SK-N-SH (cell line): ENCODE measurements around the gene CUL7.

Source experiments
- EZH2phosphoT487 ChIP-seq: fragments of 200-600 bp; sonication (generic); IDR thresholded peaks from 2 replicates; pipeline ENCODE4 v1.6.1; 2017; ENCODE audit warnings: low read depth, mixed run types, mild to moderate bottlenecking, antibody characterized with exemption, moderate library complexity, borderline replicate concordance
- FOXM1 ChIP-seq: IDR thresholded peaks from 2 replicates; pipeline ENCODE4 v1.4.0; 2012; ENCODE audit warnings: low read depth, mild to moderate bottlenecking
- NFIC ChIP-seq: IDR thresholded peaks from 2 replicates; pipeline ENCODE4 v1.4.0; 2012; ENCODE audit warnings: borderline replicate concordance
- RCOR1 ChIP-seq: fragments of 150-350 bp; IDR thresholded peaks from 2 replicates; pipeline ENCODE4 v1.6.1; 2017; ENCODE audit warnings: antibody characterized with exemption, low read length
- TAF1 ChIP-seq: IDR thresholded peaks from 2 replicates; pipeline ENCODE4 v1.6.1; 2012; ENCODE audit warnings: low read depth, mild to moderate bottlenecking, low read length, moderate library complexity, borderline replicate concordance
- TF ChIP-seq, protein P1 (sequence below): fragments of 200-600 bp; sonication (generic); IDR thresholded peaks from 2 replicates; pipeline ENCODE4 v1.6.1; 2017; ENCODE audit warnings: antibody characterized with exemption, mild to moderate bottlenecking, moderate library complexity

DNA sequence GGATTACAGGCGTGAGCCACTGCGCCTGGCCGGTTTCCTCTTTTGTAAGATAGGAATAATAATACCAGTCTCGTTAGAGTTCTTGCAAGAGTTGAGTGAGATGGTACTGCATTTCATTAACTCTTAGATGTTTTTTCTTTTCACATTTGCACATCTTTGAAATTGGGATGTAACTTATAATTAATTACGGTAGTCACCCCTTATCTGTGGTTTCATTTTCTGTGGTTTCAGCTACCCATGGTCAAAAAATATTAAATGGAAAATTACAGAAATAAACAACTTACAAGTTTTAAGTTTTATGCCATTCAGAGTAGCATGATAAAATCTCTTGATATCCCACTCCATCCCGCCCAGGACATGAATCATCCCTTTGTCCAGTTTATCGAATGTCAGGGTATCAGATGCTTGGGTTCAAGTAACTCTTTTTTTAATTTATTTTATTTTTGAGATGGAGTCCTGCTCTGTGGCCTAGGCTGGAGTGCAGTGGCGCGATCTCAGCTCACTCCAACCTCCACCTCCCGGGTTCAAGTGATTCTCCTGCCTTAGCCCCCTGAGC is 37.9 kb upstream of the CUL7 start:
- no peak for TF ChIP-seq EZH2phosphoT487
- no peak for TF ChIP-seq NFIC
- TF ChIP-seq, protein P1, sequence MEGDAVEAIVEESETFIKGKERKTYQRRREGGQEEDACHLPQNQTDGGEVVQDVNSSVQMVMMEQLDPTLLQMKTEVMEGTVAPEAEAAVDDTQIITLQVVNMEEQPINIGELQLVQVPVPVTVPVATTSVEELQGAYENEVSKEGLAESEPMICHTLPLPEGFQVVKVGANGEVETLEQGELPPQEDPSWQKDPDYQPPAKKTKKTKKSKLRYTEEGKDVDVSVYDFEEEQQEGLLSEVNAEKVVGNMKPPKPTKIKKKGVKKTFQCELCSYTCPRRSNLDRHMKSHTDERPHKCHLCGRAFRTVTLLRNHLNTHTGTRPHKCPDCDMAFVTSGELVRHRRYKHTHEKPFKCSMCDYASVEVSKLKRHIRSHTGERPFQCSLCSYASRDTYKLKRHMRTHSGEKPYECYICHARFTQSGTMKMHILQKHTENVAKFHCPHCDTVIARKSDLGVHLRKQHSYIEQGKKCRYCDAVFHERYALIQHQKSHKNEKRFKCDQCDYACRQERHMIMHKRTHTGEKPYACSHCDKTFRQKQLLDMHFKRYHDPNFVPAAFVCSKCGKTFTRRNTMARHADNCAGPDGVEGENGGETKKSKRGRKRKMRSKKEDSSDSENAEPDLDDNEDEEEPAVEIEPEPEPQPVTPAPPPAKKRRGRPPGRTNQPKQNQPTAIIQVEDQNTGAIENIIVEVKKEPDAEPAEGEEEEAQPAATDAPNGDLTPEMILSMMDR, result no peak
- no peak for TF ChIP-seq TAF1
- no peak for TF ChIP-seq RCOR1
- TF ChIP-seq FOXM1, result no peak
